Measurements from ENCODE around the gene SVOPL.

DNA sequence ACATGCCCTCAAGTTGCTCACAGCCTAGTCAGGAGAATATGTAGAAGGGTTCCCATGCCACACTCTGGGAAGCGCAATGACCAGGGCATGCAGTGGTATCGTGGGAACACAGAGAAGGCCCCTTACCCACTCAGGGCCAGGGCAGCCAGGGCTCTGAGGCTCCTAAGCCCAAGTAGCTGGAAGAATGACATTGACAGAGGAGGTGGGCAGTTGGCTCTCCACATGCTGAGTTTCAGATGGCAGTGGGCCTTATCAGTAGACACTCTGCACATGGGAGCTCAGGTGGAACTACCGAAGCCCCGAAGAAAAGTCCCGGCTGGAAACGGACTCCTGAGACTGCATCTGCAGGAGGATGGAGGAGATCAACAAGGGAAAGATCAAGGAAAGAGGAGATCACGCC lies 15.7 kb upstream of the SVOPL start:
- no peak for TF ChIP-seq POLR2AphosphoS5 (IDR thresholded peaks at IDR 0.05)
- TF ChIP-seq, protein P1, sequence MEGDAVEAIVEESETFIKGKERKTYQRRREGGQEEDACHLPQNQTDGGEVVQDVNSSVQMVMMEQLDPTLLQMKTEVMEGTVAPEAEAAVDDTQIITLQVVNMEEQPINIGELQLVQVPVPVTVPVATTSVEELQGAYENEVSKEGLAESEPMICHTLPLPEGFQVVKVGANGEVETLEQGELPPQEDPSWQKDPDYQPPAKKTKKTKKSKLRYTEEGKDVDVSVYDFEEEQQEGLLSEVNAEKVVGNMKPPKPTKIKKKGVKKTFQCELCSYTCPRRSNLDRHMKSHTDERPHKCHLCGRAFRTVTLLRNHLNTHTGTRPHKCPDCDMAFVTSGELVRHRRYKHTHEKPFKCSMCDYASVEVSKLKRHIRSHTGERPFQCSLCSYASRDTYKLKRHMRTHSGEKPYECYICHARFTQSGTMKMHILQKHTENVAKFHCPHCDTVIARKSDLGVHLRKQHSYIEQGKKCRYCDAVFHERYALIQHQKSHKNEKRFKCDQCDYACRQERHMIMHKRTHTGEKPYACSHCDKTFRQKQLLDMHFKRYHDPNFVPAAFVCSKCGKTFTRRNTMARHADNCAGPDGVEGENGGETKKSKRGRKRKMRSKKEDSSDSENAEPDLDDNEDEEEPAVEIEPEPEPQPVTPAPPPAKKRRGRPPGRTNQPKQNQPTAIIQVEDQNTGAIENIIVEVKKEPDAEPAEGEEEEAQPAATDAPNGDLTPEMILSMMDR (IDR thresholded peaks at IDR 0.05): no peak
- no peak for TF ChIP-seq POLR2A (IDR thresholded peaks at IDR 0.05)

Data from breast epithelium (tissue), 3 donors.